BJ (cell line): ENCODE data around the gene ALG12. TPM values are rescaled to one million over a fixed set of nuclear protein-coding genes. Genes with fewer than 3 reads are reported as not detected.

Experiments
- CTCF ChIA-PET: fragments of 350-600 bp; formaldehyde crosslinking; extraction: SDS; loops from one replicate; lab custom pipeline; 2021; ENCODE audit warnings: antibody characterized with exemption, inconsistent platforms; lab: Yijun Ruan, JAX
- POLR2A ChIA-PET: fragments of 300-600 bp; sonication (Branson Sonifier 250); formaldehyde crosslinking; extraction: SDS; loops from one replicate; lab custom pipeline; 2021; ENCODE audit warnings: antibody characterized with exemption; lab: Charles Lee
- DNase-seq: peaks from one replicate; pipeline ENCODE4 v3.0.0-alpha.2; 2011; ENCODE audit warnings: low read depth
- H3K27me3 ChIP-seq: 2 replicates; pipeline ENCODE4 v1.6.0; 2011; ENCODE audit warnings: low read length; ENCODE audit not compliant: control insufficient read depth, insufficient read depth
- H3K36me3 ChIP-seq: 2 replicates; pipeline ENCODE4 v1.5.1; 2011; ENCODE audit warnings: low read length; ENCODE audit not compliant: control insufficient read depth, insufficient read depth
- H3K4me3 ChIP-seq: 2 replicates; pipeline ENCODE4 v1.5.1; 2011; ENCODE audit warnings: low read depth, mild to moderate bottlenecking, control low read depth, low read length
- polyA plus RNA-seq: library from polyadenylated mRNA; depleted of rRNA; stranded (reverse); fragments of >200 nt; gene quantifications from 2 replicates; pipeline ENCODE4 v1.2.3, GENCODE V29; 2011
- TF ChIP-seq, protein P1 (sequence below): IDR thresholded peaks from 2 replicates; pipeline ENCODE4 v1.5.1; 2011; ENCODE audit warnings: low read depth, mild to moderate bottlenecking, control low read depth, inconsistent platforms, low read length, moderate library complexity; ENCODE audit not compliant: insufficient read depth

ALG12 gene
- polyA plus RNA-seq, 1 experiment: 7.9 TPM

DNA sequence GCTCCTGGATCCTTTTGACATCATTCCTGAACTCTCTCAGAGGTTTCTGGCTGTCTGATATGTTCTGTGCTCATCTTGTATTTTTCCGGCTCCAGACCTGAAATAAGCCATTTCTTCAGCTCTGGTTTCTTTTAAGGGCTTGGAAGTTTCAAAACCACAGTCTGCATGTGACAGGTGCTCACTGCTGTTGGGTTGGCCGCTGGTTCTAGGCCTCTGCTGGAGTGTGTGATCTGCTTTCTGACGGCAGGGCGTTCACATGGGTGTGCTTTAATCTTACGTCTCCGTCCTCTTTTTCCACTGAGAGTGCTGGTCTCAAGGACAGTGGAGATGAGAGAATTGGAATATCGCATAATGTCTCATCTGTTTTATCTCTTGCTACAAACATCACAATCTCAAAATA, 54.3 kb downstream of the ALG12 start:
- no peak overlapping the region for H3K4me3 ChIP-seq
- POLR2A ChIA-PET: no interaction called here
- H3K27me3 ChIP-seq: no peaks in the 10 kb centered on the region
- TF ChIP-seq, protein P1, sequence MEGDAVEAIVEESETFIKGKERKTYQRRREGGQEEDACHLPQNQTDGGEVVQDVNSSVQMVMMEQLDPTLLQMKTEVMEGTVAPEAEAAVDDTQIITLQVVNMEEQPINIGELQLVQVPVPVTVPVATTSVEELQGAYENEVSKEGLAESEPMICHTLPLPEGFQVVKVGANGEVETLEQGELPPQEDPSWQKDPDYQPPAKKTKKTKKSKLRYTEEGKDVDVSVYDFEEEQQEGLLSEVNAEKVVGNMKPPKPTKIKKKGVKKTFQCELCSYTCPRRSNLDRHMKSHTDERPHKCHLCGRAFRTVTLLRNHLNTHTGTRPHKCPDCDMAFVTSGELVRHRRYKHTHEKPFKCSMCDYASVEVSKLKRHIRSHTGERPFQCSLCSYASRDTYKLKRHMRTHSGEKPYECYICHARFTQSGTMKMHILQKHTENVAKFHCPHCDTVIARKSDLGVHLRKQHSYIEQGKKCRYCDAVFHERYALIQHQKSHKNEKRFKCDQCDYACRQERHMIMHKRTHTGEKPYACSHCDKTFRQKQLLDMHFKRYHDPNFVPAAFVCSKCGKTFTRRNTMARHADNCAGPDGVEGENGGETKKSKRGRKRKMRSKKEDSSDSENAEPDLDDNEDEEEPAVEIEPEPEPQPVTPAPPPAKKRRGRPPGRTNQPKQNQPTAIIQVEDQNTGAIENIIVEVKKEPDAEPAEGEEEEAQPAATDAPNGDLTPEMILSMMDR: no peak
- CTCF ChIA-PET: no interaction called here
- no peak for DNase-seq
- H3K36me3 ChIP-seq: peaks cover under 1% of the 10 kb centered on the region; the same call in 1 of the 2 replicates

DNA sequence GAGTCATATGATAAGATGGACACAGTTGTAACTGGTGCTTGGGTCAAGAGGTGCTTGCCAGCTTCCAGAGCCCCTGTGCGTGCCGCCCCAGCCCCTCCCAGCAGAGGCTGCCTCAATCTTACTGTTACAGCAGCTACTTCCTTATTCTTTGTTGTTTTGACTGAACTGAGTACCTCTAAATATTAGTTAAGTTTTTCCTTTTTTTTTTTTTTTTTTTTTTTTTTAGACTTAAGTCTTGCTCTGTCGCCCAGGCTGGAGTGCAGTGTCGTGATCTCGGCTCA, 55.8 kb downstream of the ALG12 start:
- CTCF ChIA-PET: no interaction called here
- no peak for DNase-seq
- Histone ChIP-seq H3K36me3 (peaks cover 1% of the 10 kb centered on the region; the same call in 1 of the 2 replicates), H3K4me3 (no peak overlapping the region), H3K27me3 (no peaks in the 10 kb centered on the region)
- TF ChIP-seq, protein P1: no peak
- POLR2A ChIA-PET: no interaction called here

DNA sequence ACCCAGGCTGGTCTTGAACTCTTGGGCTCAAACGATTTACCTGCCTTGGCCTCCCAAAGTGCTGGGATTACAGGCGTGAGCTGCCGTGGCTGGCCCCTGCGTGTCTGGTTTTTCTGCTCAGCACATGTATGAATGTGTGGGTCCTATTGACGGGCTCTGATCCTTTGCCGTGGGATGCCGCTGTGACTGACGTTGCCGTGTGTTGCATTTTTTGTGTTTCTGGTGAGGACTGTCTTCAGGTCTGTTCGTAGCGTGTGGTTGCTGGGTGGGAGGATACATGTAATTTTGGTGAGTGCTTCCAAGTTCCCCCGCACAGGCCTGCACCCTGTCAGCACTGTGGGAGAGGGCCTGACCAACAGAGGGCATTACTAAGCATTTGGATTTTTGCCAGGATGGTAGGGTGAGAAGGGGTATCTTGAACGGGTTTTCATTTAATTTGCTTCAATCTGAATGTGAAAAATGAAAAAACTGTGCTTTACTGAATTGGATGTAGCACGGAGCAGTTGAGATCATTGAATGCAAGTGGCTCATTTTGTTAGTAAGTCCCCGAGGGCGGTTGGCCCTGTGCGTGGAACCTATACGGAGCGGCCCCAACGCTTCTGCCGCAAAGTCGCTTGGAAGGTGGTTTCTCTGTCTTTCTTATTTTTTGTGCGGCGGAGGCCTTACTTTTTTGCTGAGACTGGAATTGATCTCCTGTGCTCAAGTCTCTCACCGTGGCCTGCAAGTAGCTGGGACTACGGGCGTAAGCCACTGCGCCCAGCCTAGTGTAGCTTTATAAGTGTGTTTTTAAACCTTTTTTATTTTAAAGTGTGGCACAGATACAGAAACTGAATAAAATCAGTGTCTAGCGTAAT, 56.4 kb downstream of the ALG12 start:
- DNase-seq: no peak
- no peaks in the 10 kb centered on the region for H3K27me3 ChIP-seq
- H3K36me3 ChIP-seq: peaks cover 4% of the 10 kb centered on the region
- TF ChIP-seq, protein P1: no peak
- ChIA-PET CTCF (no interaction called here), POLR2A (no interaction called here)
- H3K4me3 ChIP-seq: no peak overlapping the region

DNA sequence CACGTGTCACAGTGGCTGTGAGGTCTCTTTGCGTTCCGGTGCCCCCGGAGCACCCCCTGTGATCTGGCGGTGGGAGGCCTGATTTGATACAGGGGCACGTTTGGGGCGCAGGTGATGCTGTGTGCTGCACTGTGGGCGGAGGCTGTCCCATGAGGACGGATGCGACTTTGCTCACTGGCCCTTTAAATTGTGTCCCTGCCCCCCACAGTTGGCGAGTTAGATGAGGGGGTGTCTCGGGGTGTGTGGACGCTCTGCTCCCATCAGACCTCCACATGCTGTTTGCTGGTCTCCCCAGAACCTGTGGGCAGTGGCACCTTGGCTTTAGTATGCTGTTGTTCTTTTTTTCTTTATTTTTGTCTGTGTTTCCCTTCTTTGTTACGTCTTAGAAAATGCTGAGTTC, 59.4 kb downstream of the ALG12 start:
- POLR2A ChIA-PET: no interaction called here
- TF ChIP-seq, protein P1: no peak
- CTCF ChIA-PET: no interaction called here
- Histone ChIP-seq H3K27me3 (no peaks in the 10 kb centered on the region), H3K36me3 (peaks cover 5% of the 10 kb centered on the region), H3K4me3 (no peak overlapping the region)
- DNase-seq: no peak

DNA sequence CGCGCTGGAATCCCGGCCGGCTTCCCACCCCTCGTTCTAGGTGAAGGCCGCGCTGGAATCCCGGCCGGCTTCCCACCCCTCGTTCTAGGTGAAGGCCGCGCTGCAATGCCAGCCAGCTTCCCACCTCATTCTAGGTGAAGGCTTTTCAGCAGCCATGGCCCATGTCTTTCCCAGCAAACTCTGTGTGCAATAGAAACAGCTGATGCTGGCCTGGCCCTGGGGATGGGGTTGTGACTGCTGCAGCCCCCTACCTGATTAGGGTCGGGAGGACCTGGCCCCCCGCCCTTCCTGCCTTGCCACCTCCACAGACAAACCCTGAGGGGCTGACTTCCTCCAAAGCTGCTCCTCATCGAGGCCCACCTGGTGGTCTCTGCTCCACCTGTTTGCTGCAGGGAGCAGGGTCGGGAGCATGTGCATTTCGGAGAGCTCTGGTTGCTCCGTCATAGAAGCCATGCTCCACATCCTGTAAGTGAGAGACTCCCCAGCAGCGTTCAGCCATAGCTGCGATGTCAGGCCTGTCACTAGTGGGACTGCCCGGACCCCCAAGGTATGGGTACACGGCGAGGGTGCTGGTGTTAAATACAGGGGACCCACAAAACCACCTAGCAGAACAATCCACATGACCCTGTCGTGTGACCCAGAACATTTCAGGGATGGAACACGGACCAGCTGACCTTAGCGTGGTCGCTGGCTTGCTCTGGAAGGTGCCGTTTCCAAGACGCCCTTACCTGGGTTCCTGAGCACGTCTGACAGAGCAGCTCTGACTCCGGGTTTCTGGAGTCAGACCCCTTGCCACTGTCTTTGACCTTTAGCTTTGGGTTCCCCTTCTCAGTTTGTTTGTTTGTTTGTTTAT, 61.2 kb downstream of the ALG12 start:
- CTCF ChIA-PET: interaction anchor here (0.6 to 1.2 kb wide), 3 partner anchors 11 to 500 kb away, joined by 3 to 4 read pairs (median 3); no protein-coding TSS in a partner anchor
- TF ChIP-seq, protein P1: no peak
- Histone ChIP-seq H3K27me3 (no peaks in the 10 kb centered on the region), H3K36me3 (peaks cover 5% of the 10 kb centered on the region), H3K4me3 (no peak overlapping the region)
- DNase-seq: no peak
- POLR2A ChIA-PET: no interaction called here
